COR-L47 (cell line): ENCODE measurements around the gene TRAF5.
"Not testable (repeated sequence)": the region's sequence is repeated elsewhere in the genome, so short reads cannot be mapped to it uniquely, and the experiment has no call there.

Experiments
- DNase-seq: peaks from one replicate; lab custom pipeline; 2025; lab: John Stamatoyannopoulos, UW

Gene TRAF5

GRCh38 chr1:211347077-211347844 is 20.6 kb downstream of the TRAF5 start:
- DNase-seq, result no peak

DNA sequence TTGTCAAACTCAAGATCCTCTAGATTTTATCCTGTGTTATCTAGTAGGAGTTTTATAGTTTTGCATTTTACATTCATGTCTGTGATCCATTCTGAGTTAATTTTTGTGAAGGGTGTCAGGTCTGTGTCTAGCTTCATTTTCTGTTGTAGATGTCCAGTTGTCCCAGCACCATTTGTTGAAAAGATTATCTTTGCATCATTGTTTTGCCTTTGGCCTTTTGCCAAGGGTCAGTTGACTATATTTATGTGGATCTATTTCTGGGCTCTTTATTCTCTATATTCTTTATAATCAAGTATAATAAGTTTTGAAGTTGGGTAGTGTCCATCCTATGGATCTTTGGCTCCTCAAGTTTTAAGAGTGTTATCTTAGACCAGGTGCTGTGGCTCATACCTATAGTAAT is 21.9 kb downstream of the TRAF5 start:
- no peak for DNase-seq

GRCh38 chr1:211349741-211350140 is 23.1 kb downstream of the TRAF5 start:
- no peak for DNase-seq

- not testable (repeated sequence) for DNase-seq
These were observed 25.4 kb downstream of the TRAF5 start for GRCh38 chr1:211352055-211352454.

DNA sequence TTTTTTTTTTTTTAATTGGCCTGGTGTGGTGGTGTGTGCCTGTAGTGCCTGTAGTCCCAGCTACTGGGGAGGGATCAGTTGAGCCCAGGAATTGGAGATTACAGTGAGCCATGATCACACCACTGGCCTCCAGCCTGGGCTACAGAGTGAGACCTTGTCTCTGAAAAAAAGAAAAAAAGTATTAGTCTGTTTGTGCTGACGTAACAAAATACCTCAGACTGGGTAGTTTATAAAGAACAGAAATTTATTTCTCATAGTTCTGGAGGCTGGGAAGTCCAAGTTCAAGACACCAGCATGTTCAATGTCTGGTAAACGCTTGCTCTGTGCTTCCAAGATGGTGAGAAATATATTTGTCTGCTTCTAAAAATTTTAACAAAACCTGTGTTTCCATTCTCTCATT is 25.8 kb downstream of the TRAF5 start:
- no peak for DNase-seq

GRCh38 chr1:211352985-211353515 is 26.4 kb downstream of the TRAF5 start:
- no peak for DNase-seq

DNA sequence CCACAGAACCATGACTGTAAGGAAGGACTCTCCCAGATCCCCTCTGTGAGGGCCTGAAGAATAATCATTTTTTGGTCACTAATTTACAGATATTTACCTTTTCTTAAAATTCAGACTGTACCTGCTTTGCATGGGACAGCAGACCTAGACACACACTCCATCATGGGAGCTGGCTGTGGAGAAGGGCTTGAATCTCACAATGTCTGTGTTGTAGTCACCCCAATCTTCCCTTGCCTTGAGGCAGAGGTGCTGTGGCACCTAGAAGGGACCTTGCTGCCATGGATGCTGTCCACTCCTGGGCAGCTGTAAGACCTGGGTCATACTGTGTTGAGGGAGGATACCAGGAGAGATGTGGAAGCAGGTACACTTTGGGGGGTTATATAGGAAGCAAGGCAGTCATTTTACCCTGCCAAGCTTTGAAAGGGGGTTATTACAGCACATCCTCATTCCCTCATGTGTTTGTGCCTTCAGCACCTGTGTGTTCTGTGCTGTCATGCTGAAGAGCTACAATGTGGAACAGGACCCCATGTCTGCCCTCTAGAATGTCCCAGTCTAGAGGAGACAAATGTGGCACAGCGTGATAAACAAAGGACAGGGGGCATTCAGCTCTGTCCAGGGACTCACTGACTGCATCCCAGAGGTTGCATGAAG is 27.1 kb downstream of the TRAF5 start:
- DNase-seq, result no peak

DNA sequence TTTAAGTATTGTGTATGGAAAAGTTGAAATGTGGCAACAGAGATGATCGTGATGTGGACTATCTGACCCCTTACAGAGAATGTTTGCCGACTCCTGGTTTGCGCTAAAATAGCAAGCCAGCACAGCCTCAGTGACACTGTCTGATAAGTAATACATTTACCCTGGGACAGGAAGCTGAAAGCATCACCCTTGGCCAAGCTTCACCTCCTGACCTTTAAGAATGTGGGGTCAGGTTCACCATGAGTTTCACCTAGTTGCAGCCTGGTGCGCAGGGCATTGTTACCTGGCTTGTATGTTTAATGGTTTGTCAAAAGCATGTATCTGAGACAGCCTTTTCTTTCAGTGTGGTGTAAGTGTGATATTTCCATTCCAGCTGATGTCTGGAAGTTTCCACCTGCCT is 29.2 kb downstream of the TRAF5 start:
- DNase-seq, result no peak

DNA sequence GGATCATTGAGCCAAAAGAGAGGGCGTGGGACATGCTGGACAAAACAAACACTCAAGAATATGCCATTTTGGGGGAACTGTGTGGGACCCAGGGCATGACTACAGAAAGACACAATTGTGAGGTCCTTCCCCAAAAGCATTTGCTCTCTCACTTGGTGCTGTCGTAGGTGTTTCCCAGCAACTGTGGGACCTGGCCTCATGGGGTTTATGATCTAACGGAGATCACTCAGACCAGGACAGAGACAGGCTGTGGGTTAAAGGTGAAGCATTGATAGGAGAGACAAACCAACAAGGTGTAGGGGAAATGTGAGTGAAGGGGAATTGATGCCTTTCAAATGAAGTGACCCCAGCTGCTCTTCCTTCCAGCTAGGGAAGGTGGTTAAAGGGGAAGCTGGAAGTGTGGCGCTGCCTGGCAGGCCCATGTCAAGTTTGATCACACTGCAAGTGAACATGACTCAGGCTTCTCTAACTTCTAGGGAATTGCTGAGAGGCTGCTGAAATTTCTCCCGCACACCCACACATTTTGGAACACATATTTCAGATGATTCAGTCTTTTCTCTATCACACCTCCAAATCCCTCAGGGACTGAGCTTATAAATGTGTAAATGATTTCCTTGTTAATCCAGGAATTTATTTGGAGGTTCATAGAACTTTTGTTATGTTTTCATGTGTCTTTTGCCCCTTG is 30.2 kb downstream of the TRAF5 start:
- no peak for DNase-seq

GRCh38 chr1:211358685-211359084 is 32.1 kb downstream of the TRAF5 start:
- DNase-seq, result no peak

- DNase-seq, result no peak
These were observed 33.2 kb downstream of the TRAF5 start for GRCh38 chr1:211359876-211360275.

- DNase-seq, result no peak
These were observed 34.6 kb downstream of the TRAF5 start for GRCh38 chr1:211361202-211361601.

DNA sequence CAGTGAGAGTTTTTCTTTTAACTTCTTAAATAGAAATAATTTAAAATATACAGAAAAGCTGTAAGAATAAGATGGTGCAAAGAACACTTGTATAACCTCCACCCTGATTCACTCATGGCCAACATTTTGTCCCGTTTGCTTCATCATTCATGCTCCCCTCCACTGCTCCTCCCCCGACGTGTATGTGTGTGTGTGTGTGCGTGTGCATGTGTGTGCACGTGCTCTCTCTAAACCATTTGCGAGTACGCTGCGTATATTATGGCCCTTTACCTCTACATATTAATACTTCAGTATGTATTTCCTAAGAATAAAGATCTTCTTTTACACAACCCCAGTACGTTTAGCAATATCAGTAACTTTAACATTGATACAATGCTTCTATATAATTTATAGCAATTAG is 43.0 kb downstream of the TRAF5 start:
- no peak for DNase-seq

DNA sequence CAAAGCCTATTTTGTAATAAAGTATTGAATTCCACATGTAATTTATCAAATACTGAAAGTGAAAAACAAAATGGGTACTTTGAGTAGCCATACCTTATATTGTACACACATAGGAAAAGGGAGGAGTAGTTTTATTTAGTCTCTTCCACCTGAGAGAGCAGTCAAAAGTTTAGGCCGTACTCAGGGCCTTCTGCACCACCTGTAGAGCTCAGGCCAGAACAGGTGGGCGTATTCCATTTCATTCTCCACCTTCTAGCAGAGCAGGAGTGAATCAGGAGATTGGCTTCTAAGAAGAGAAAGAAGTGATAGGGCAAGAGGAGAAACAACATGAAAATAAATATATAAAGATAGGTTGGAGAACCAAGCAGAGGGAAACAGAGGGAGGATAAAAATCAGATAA is 44.0 kb downstream of the TRAF5 start:
- no peak for DNase-seq

GRCh38 chr1:211371406-211372105 is 44.9 kb downstream of the TRAF5 start:
- peak; percentile 24 for DNase-seq

DNA sequence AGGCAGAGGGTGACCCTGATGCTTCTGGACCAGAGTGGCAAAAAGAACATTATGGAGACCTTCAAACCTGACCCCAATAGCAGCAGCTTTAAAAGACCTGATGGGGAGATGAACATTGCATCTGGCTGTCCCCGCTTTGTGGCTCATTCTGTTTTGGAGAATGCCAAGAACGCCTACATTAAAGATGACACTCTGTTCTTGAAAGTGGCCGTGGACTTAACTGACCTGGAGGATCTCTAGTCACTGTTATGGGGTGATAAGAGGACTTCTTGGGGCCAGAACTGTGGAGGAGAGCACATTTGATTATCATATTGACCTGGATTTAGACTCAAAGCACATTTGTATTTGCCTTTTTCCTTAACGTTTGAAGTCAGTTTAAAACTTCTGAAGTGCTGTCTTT is 45.8 kb downstream of the TRAF5 start:
- DNase-seq, result no peak

- no peak for DNase-seq
These were observed 48.6 kb downstream of the TRAF5 start for GRCh38 chr1:211375146-211375818.

DNA sequence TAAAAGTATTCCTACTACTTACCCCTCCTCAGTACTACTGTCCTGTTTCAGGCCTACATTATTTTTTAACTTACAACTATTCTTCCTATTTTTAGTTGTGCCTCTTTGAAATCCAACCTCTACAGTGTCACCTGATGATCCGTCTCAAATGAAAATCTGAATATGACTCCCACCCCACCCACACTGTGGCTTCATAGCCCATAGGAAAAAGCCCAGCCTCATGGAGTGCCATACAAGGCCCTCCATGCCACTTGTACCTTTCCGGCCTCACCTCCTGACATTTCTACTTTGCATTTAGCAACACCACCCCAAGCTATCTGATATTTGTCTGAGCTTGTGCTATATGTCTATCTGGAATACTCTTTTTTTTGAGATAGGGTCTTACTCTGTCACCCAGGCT is 49.3 kb downstream of the TRAF5 start:
- no peak for DNase-seq

GRCh38 chr1:211376807-211377470 is 50.3 kb downstream of the TRAF5 start:
- no peak for DNase-seq

DNA sequence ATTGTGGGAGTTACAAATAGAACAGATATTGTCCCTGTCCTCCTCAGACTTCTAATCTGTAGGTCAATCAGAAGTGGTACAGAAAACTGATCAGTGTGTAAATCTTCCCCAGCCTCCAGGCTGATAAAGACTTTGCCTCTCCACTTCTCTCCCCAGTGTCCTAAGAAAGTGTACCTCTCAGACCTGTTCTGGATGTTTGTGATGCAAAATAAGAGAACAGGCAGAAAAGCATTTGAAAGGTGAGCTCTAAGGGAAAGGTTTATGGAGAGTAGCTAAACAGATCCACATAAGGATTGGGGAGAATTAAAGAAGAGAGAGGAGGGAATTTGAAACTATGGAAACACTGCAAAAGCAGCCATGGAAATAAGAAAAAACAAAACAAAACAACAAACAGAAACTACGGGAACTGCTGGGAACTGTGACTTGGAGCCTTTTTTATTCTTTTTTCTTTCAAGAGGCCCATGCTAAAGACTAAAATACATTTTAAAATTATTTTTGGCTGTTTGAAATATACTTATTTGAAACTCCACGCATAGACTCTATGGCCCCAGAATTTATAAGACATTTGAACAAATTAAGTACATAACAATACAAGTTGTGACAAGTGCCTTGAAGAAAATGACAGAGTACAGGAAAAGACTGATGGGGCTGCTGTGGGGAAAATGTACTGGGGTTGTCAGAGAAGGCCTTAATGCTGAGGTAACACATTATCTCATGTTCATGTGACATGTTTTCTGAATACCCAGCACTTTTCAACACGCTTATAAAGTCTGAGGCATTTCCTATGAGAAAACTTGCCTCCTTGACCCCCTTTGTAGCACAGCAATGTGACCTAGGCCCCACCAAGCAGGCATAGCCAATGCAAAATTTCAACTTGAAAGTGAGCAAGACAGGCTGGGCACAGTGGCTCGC is 51.2 kb downstream of the TRAF5 start:
- DNase-seq, result no peak
